Measurements from ENCODE around the gene ZMYND19. TPM values are rescaled to one million over a fixed set of nuclear protein-coding genes. Genes with fewer than 3 reads are reported as not detected.

The ZMYND19 gene
- total and polyA plus RNA-seq, 2 of the 8 experiments (the other 6 are each of a cell fraction or from before 2014, with no cell fraction given): 42.4 to 58.7 TPM

GRCh38 chr9:137583347-137583746 is 7.0 kb downstream of the ZMYND19 start (continued):
- no peak for TF ChIP-seq RBBP5 (IDR thresholded peaks at IDR 0.05; ENCODE audit: borderline replicate concordance, low read depth, low read length)

All from H1 (cell line).